ENCODE data around the gene DLK2. TPM values are rescaled to one million over a fixed set of nuclear protein-coding genes. Genes with fewer than 3 reads are reported as not detected.
A peak's percentile ranks its signal among the peaks of the same experiment; 100 is the strongest.

The DLK2 gene
- total RNA-seq, 1 donor from 2014 or later, result not detected

GRCh38 chr6:43454290-43454695 is 1.1 kb downstream of the DLK2 start:
- peak; percentile 91 for TF ChIP-seq CTCF (IDR thresholded peaks at IDR 0.05; ENCODE audit: insufficient read depth, low read length, poor library complexity, severe bottlenecking)
- Histone ChIP-seq H3K36me3 (ENCODE audit: control insufficient read depth, insufficient read depth, low read length) (peaks cover 2% of the 10 kb centered on the region), H3K4me3 (ENCODE audit: low read depth, low read length) (no peak overlapping the region), H3K27me3 (ENCODE audit: control insufficient read depth, insufficient read depth, low read length) (peaks cover 19% of the 10 kb centered on the region)
- DNase-seq (ENCODE audit: low read depth), result no peak

GRCh38 chr6:43453831-43454230 is 1.5 kb downstream of the DLK2 start:
- H3K4me3 ChIP-seq (ENCODE audit: low read depth, low read length), result no peak overlapping the region
- TF ChIP-seq CTCF (IDR thresholded peaks at IDR 0.05; ENCODE audit: insufficient read depth, low read length, poor library complexity, severe bottlenecking), result no peak
- H3K36me3 ChIP-seq (ENCODE audit: control insufficient read depth, insufficient read depth, low read length), result peaks cover 2% of the 10 kb centered on the region
- H3K27me3 ChIP-seq (ENCODE audit: control insufficient read depth, insufficient read depth, low read length), result peaks cover 19% of the 10 kb centered on the region
- no peak for DNase-seq (ENCODE audit: low read depth)

- peaks cover 3% of the 10 kb centered on the region for H3K36me3 ChIP-seq (ENCODE audit: control insufficient read depth, insufficient read depth, low read length)
- peaks cover 19% of the 10 kb centered on the region for H3K27me3 ChIP-seq (ENCODE audit: control insufficient read depth, insufficient read depth, low read length)
- TF ChIP-seq CTCF (IDR thresholded peaks at IDR 0.05; ENCODE audit: insufficient read depth, low read length, poor library complexity, severe bottlenecking), result no peak
- no peak overlapping the region for H3K4me3 ChIP-seq (ENCODE audit: low read depth, low read length)
- no peak for DNase-seq (ENCODE audit: low read depth)
These were observed 2.5 kb downstream of the DLK2 start for GRCh38 chr6:43452896-43453295.

- Histone ChIP-seq H3K27me3 (ENCODE audit: control insufficient read depth, insufficient read depth, low read length) (peaks cover 19% of the 10 kb centered on the region), H3K4me3 (ENCODE audit: low read depth, low read length) (no peak overlapping the region), H3K36me3 (ENCODE audit: control insufficient read depth, insufficient read depth, low read length) (peaks cover 3% of the 10 kb centered on the region)
- no peak for TF ChIP-seq CTCF (IDR thresholded peaks at IDR 0.05; ENCODE audit: insufficient read depth, low read length, poor library complexity, severe bottlenecking)
- DNase-seq (ENCODE audit: low read depth), result no peak
These were observed 3.4 kb downstream of the DLK2 start for GRCh38 chr6:43451939-43452338.

GRCh38 chr6:43451348-43451747 is 4.0 kb downstream of the DLK2 start:
- Histone ChIP-seq H3K27me3 (ENCODE audit: control insufficient read depth, insufficient read depth, low read length) (peaks cover 13% of the 10 kb centered on the region), H3K36me3 (ENCODE audit: control insufficient read depth, insufficient read depth, low read length) (peaks cover 3% of the 10 kb centered on the region), H3K4me3 (ENCODE audit: low read depth, low read length) (no peak overlapping the region)
- TF ChIP-seq CTCF (IDR thresholded peaks at IDR 0.05; ENCODE audit: insufficient read depth, low read length, poor library complexity, severe bottlenecking), result no peak
- DNase-seq (ENCODE audit: low read depth), result no peak

- Histone ChIP-seq H3K36me3 (ENCODE audit: control insufficient read depth, insufficient read depth, low read length) (peaks cover 3% of the 10 kb centered on the region), H3K27me3 (ENCODE audit: control insufficient read depth, insufficient read depth, low read length) (peaks cover 8% of the 10 kb centered on the region), H3K4me3 (ENCODE audit: low read depth, low read length) (no peak overlapping the region)
- TF ChIP-seq CTCF (IDR thresholded peaks at IDR 0.05; ENCODE audit: insufficient read depth, low read length, poor library complexity, severe bottlenecking), result no peak
- DNase-seq (ENCODE audit: low read depth), result no peak
These were observed 4.6 kb downstream of the DLK2 start for GRCh38 chr6:43450699-43451131.
